ENCODE results near the gene ZNF559. TPM values are rescaled to one million over a fixed set of nuclear protein-coding genes. Genes with fewer than 3 reads are reported as not detected.

ZNF559 gene
- total and polyA plus RNA-seq, 11 donors = 12.3 to 23.4 (median 15.2) TPM

- ATAC-seq (no peak), DNase-seq (no peak)
- peaks cover 13 to 100% (median 98%) of the 10 kb centered on the region in 12 donors for H3K9me3 ChIP-seq
- intact Hi-C loops (cut with DNase I) = loop anchor here in 1 of 10 donors (5.0 kb wide), 1 partner anchor 39 kb away; no protein-coding TSS in a partner anchor
- peaks cover 37 to 100% (median 98%) of the 10 kb centered on the region in 9 donors for H3K36me3 ChIP-seq
- no peaks in the 10 kb centered on the region for H3K4me1 ChIP-seq
- H3K4me3 ChIP-seq = no peak overlapping the region
- TF ChIP-seq CTCF (IDR thresholded peaks at IDR 0.05) (no peak), POLR2A (IDR thresholded peaks at IDR 0.05) (no peak)
- no peak overlapping the region for H3K27ac ChIP-seq
- no peaks in the 10 kb centered on the region for H3K27me3 ChIP-seq
- WGBS, 4 donors = 74 to 85% (median 78%) methylated on average over 4 of the region's 4 CpGs
These were observed 57.4 kb downstream of the ZNF559 start for GRCh38 chr19:9381361-9381785.

Other genes starting within 250 kb of the ZNF559 start
- not detected for gene OR1M1, start 237.1 kb upstream of the ZNF559 start, total RNA-seq
- not detected for gene OR1M1, start 237.1 kb upstream of the ZNF559 start, polyA plus RNA-seq
- gene OR7G2, start 216.7 kb upstream of the ZNF559 start, total RNA-seq = not detected
- gene OR7G2, start 216.7 kb upstream of the ZNF559 start, polyA plus RNA-seq = not detected
- not detected for gene OR7G1, start 208.4 kb upstream of the ZNF559 start, total RNA-seq
- gene OR7G1, start 208.4 kb upstream of the ZNF559 start, polyA plus RNA-seq = not detected
- not detected for gene OR7G3, start 197.2 kb upstream of the ZNF559 start, total RNA-seq
- gene OR7G3, start 197.2 kb upstream of the ZNF559 start, polyA plus RNA-seq = not detected
- 10 to 100 TPM in 7 of 9 donors, 1 to 10 TPM in 2; 8.4 to 21.6 (median 13.5) TPM for gene ZNF317, start 183.8 kb upstream of the ZNF559 start, total RNA-seq
- 10 to 100 TPM; 10.7 to 16.8 TPM for gene ZNF317, start 183.8 kb upstream of the ZNF559 start, polyA plus RNA-seq
- not detected for gene OR7D2, start 145.2 kb upstream of the ZNF559 start, total RNA-seq
- not detected for gene OR7D2, start 145.2 kb upstream of the ZNF559 start, polyA plus RNA-seq
- not detected for gene OR7D4, start 104.6 kb upstream of the ZNF559 start, total RNA-seq
- gene OR7D4, start 104.6 kb upstream of the ZNF559 start, polyA plus RNA-seq = not detected
- not detected for gene OR7E24, start 73.2 kb upstream of the ZNF559 start, total RNA-seq
- not detected for gene OR7E24, start 73.2 kb upstream of the ZNF559 start, polyA plus RNA-seq
- 1 to 10 TPM; 2.7 to 6.3 (median 4.1) TPM for gene ZNF699, start 14.3 kb upstream of the ZNF559 start, total RNA-seq
- 1 to 10 TPM in 1 of 2 donors, under 1 TPM in 1; 0.91 to 3.0 TPM for gene ZNF699, start 14.3 kb upstream of the ZNF559 start, polyA plus RNA-seq
- gene ZNF177, start 38.8 kb downstream of the ZNF559 start, total RNA-seq = 1 to 10 TPM; 1.0 to 4.6 (median 1.8) TPM
- gene ZNF177, start 38.8 kb downstream of the ZNF559 start, polyA plus RNA-seq = 1 to 10 TPM; 1.8 to 2.2 TPM
- gene ZNF266, start 111.4 kb downstream of the ZNF559 start, total RNA-seq = 10 to 100 TPM in 2 of 9 donors, 1 to 10 TPM in 7; 5.7 to 11.1 (median 7.7) TPM
- gene ZNF266, start 111.4 kb downstream of the ZNF559 start, polyA plus RNA-seq = 10 to 100 TPM in 1 of 2 donors, 1 to 10 TPM in 1; 8.7 to 10.4 TPM
- under 1 TPM in 2 of 9 donors, not detected in 7; 0.11 to 0.29 TPM for gene ZNF560, start 174.4 kb downstream of the ZNF559 start, total RNA-seq
- under 1 TPM in 1 of 2 donors, not detected in 1; 0.03 TPM for gene ZNF560, start 174.4 kb downstream of the ZNF559 start, polyA plus RNA-seq
- 10 to 100 TPM; 10.1 to 21.9 (median 14.3) TPM for gene ZNF426, start 214.5 kb downstream of the ZNF559 start, total RNA-seq
- 1 to 10 TPM; 3.0 to 6.5 TPM for gene ZNF426, start 214.5 kb downstream of the ZNF559 start, polyA plus RNA-seq

All from heart left ventricle (tissue), 16 donors.